NCI-H226 (cell line): ENCODE data around the gene GALNT14.

Source experiments
- DNase-seq: peaks from one replicate; pipeline ENCODE4 v3.0.0-alpha.2; 2015

Gene GALNT14

GRCh38 chr2:31132786-31133185 is 5.5 kb downstream of the GALNT14 start:
- DNase-seq: no peak

GRCh38 chr2:31131871-31132270 is 6.4 kb downstream of the GALNT14 start:
- DNase-seq: no peak

- no peak for DNase-seq
These were observed 8.7 kb downstream of the GALNT14 start for GRCh38 chr2:31129375-31130171.

GRCh38 chr2:31127931-31128330 is 10.3 kb downstream of the GALNT14 start:
- DNase-seq: no peak

GRCh38 chr2:31125918-31126695 is 12.1 kb downstream of the GALNT14 start:
- DNase-seq: no peak

- DNase-seq: no peak
These were observed 13.3 kb downstream of the GALNT14 start for GRCh38 chr2:31124904-31125303.

GRCh38 chr2:31122133-31122532 is 16.1 kb downstream of the GALNT14 start:
- DNase-seq: no peak

- no peak for DNase-seq
These were observed 24.5 kb downstream of the GALNT14 start for GRCh38 chr2:31113765-31114164.

- DNase-seq: no peak
These were observed 25.7 kb downstream of the GALNT14 start for GRCh38 chr2:31112544-31112943.

- no peak for DNase-seq
These were observed 27.2 kb downstream of the GALNT14 start for GRCh38 chr2:31110998-31111397.

- no peak for DNase-seq
These were observed 27.8 kb downstream of the GALNT14 start for GRCh38 chr2:31110431-31110830.

- DNase-seq: no peak
These were observed 28.5 kb downstream of the GALNT14 start for GRCh38 chr2:31109633-31110192.

- no peak for DNase-seq
These were observed 29.5 kb downstream of the GALNT14 start for GRCh38 chr2:31108561-31109286.

- DNase-seq: no peak
These were observed 30.5 kb downstream of the GALNT14 start for GRCh38 chr2:31107591-31108300.

GRCh38 chr2:31101701-31102100 is 36.5 kb downstream of the GALNT14 start:
- no peak for DNase-seq

GRCh38 chr2:31097962-31098613 is 40.2 kb downstream of the GALNT14 start:
- DNase-seq: no peak

- no peak for DNase-seq
These were observed 48.1 kb downstream of the GALNT14 start for GRCh38 chr2:31090188-31090587.

- no peak for DNase-seq
These were observed 48.6 kb downstream of the GALNT14 start for GRCh38 chr2:31089645-31090044.

GRCh38 chr2:31088504-31089195 is 49.6 kb downstream of the GALNT14 start:
- DNase-seq: no peak

GRCh38 chr2:31087491-31087890 is 50.7 kb downstream of the GALNT14 start:
- DNase-seq: no peak

- no peak for DNase-seq
These were observed 51.6 kb downstream of the GALNT14 start for GRCh38 chr2:31086590-31086989.
